ENCODE results near the gene TAAR9. TPM values are rescaled to one million over a fixed set of nuclear protein-coding genes. Genes with fewer than 3 reads are reported as not detected.

TAAR9 gene
- total RNA-seq, 1 donor from 2014 or later, result not detected

- no peak for DNase-seq (ENCODE audit: low spot score in 2 of 2, unreplicated experiment in 2 of 2)
- Mint-ChIP-seq H3K27me3 (ENCODE audit: low read depth) (peaks cover 15% of the 10 kb centered on the region), H3K27ac (no peak within 1 kb of the TSS), H3K4me1 (peaks cover 2% of the 10 kb centered on the region), H3K9me3 (no peaks in the 10 kb centered on the region), H3K36me3 (no peaks in the 10 kb centered on the region), H3K4me3 (no peak within 1 kb of the TSS)
- TF ChIP-seq CTCF (IDR thresholded peaks at IDR 0.05; ENCODE audit: unreplicated experiment), result no peak
Observed at GRCh38 chr6:132570221-132570777, 32.2 kb downstream of the TAAR9 start, which contains the start of gene TAAR6. Gene TAAR6, plus strand, starts transcription at chr6:132570322. Its CDS starts 0 bp downstream, at chr6:132570322.

- Mint-ChIP-seq H3K9me3 (no peaks in the 10 kb centered on the region), H3K27me3 (ENCODE audit: low read depth) (peaks cover 15% of the 10 kb centered on the region), H3K4me3 (no peak overlapping the region), H3K36me3 (no peaks in the 10 kb centered on the region), H3K4me1 (peaks cover 2% of the 10 kb centered on the region), H3K27ac (no peak overlapping the region)
- TF ChIP-seq CTCF (IDR thresholded peaks at IDR 0.05; ENCODE audit: unreplicated experiment), result no peak
- no peak for DNase-seq (ENCODE audit: low spot score in 2 of 2, unreplicated experiment in 2 of 2)
Observed at GRCh38 chr6:132571774-132572173, 33.7 kb downstream of the TAAR9 start.

GRCh38 chr6:132584698-132585097 is 46.6 kb downstream of the TAAR9 start:
- no peak overlapping the region for H3K27ac Mint-ChIP-seq
- H3K9me3 Mint-ChIP-seq, result peaks cover 5% of the 10 kb centered on the region
- no peak overlapping the region for H3K4me3 Mint-ChIP-seq
- DNase-seq (ENCODE audit: low spot score in 2 of 2, unreplicated experiment in 2 of 2), result no peak
- H3K27me3 Mint-ChIP-seq (ENCODE audit: low read depth), result peaks cover 11% of the 10 kb centered on the region
- no peaks in the 10 kb centered on the region for H3K4me1 Mint-ChIP-seq
- no peaks in the 10 kb centered on the region for H3K36me3 Mint-ChIP-seq
- TF ChIP-seq CTCF (IDR thresholded peaks at IDR 0.05; ENCODE audit: unreplicated experiment), result no peak

GRCh38 chr6:132587424-132587823 is 49.3 kb downstream of the TAAR9 start:
- no peak overlapping the region for H3K4me3 Mint-ChIP-seq
- no peaks in the 10 kb centered on the region for H3K4me1 Mint-ChIP-seq
- TF ChIP-seq CTCF (IDR thresholded peaks at IDR 0.05; ENCODE audit: unreplicated experiment), result no peak
- no peak for DNase-seq (ENCODE audit: low spot score in 2 of 2, unreplicated experiment in 2 of 2)
- H3K27ac Mint-ChIP-seq, result no peak overlapping the region
- no peaks in the 10 kb centered on the region for H3K9me3 Mint-ChIP-seq
- peaks cover 14% of the 10 kb centered on the region for H3K27me3 Mint-ChIP-seq (ENCODE audit: low read depth)
- no peaks in the 10 kb centered on the region for H3K36me3 Mint-ChIP-seq

Other genes with a start within 250 kb of the TAAR9 start
- gene MOXD1, start 136.8 kb upstream of the TAAR9 start, total RNA-seq, result 110 to 113 TPM (median 111 TPM) in 3 replicates
- 46.9 to 48.1 TPM (median 47.9 TPM) in 3 replicates for gene STX7, start 25.2 kb upstream of the TAAR9 start, total RNA-seq
- not detected in 3 replicates for gene TAAR8, start 14.4 kb downstream of the TAAR9 start, total RNA-seq
- not detected in 3 replicates for gene TAAR6, start 32.0 kb downstream of the TAAR9 start, total RNA-seq
- not detected in 3 replicates for gene TAAR5, start 51.5 kb downstream of the TAAR9 start, total RNA-seq
- gene TAAR2, start 86.0 kb downstream of the TAAR9 start, total RNA-seq, result not detected in 3 replicates
- not detected in 3 replicates for gene TAAR1, start 120.9 kb downstream of the TAAR9 start, total RNA-seq
- gene VNN1, start 175.8 kb downstream of the TAAR9 start, total RNA-seq, result not detected in 3 replicates
- not detected in 3 replicates for gene VNN2, start 219.6 kb downstream of the TAAR9 start, total RNA-seq